GM21423 (cell line): ENCODE data around the gene TMEM165.

Source experiments
- ATAC-seq: cut with Tn5 transposase; IDR thresholded peaks from one replicate; pipeline ENCODE4 v1.9.1; 2021; ENCODE audit warnings: mild to moderate bottlenecking, moderate library complexity; ENCODE audit not compliant: unreplicated experiment

The TMEM165 gene

DNA sequence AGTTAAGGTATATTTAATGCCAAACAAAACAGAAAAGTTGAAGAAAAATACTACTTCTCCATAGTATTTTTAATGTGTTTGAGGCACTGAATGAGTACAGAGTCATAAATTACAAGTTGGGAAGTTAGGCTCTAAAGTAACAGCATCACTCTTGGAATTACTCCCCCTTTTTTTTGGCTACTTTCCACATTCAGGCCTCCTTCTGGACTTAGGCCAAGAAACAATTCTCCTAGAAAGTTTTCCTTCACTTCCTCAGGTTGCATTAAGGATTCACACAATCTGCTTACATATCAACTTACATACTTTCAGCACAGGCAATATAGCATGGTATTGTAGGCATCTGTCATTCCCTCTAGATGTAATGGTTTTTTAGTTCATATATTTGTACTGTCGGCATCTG lies 52.1 kb downstream of the TMEM165 start:
- no peak for ATAC-seq

DNA sequence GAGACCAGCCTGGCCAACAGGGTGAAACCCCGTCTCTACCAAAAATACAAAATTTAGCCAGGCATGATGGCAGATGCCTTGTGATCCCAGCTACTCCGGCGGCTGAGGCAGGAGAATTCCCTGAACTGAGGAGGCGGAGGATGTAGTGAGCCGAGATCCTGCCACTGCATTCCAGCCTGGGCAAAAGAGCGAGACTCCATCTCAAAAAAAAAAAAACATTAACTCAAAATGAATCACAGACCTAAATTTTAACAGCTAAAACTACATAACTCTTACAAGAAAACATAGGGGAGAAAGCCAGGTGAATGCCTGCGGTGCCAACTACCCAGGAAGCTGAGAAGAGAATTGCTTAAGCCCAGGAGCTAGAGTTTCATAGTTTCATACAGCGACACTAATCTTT lies 54.8 kb downstream of the TMEM165 start:
- no peak for ATAC-seq

DNA sequence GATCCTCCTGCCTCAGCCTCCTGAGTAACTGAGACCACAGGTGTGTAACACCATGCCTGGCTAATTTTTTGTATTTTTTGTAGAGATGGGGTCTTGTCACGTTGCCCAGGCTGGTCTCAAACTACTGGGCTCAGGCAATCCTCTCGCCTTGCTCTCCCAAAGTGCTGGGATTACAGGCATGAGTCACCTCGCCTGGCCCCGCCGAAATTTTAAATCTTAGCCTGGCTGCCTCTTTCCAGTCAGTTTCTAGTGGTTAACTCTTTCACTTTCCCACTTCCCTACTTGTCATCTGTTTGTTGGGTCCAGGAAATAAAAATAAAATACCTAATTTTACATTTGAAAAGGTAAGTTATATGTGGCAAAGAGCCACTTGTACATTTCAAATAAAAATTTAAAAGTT lies 62.4 kb downstream of the TMEM165 start:
- ATAC-seq, result no peak

- ATAC-seq, result no peak
Observed at GRCh38 chr4:55458611-55459010, 62.9 kb downstream of the TMEM165 start.

DNA sequence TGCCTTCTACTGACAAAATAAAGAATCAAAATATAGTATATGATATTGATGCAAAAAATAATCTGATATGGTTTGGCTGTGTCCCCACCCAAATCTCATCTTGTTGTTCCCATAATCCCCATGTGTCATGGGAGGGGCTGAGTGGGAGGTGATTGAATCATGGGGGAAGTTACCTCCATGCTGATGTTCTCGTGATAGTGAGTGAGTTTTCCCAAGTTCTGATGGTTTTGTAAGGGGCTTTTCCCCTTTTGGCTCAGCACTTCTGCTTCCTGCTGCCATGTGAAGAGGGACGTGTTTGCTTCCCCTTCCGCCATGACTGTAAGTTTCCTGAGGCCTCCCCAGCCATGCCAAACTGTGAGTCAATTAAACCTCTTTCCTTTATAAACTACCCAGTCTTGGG lies 70.2 kb downstream of the TMEM165 start:
- ATAC-seq, result no peak

DNA sequence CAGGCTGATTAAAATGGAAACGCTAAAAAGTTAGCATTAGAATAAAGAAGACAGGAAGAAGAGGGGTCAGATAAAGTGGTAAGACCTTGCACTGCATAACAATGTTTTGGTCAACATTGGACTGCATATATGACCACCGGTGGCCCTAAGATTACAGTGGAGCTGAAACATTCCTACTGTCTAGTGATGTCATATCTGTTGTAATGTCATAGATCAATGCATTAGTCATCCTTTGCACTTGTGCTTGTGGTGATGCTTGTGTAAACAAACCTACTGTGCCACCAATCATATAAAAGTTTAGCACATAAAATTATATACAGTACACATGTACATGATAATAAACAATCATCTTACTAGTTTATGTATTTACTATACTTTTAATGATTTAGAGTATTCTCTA lies 73.0 kb downstream of the TMEM165 start:
- no peak for ATAC-seq

DNA sequence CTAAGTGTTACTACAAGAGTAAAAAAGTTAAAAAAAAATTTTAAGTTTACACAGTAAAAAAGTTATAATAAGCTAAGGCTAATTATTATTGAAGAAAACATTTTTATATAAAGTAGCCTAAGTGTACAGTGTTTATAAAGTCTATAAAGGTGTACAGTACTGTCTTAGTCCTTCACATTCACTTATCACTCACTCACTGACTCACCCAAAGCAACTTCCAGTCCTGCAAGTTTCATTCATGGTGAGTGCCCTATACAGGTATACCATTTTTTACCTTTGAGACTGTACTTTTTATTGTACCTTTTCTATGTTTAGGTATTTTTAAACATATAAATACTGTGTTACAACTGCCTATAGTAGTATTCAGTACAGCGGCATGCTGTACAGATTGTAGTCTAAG lies 74.2 kb downstream of the TMEM165 start:
- no peak for ATAC-seq
